ENCODE results near the gene TMEM120A. TPM values are rescaled to one million over a fixed set of nuclear protein-coding genes. Genes with fewer than 3 reads are reported as not detected.

The TMEM120A gene
- total and polyA plus RNA-seq, 9 donors = 44.4 to 170 (median 102) TPM

- Histone ChIP-seq H3K4me3 (no peak overlapping the region), H3K9me3 (no peaks in the 10 kb centered on the region), H3K4me1 (ENCODE audit: insufficient read depth) (peaks cover 55% of the 10 kb centered on the region), H3K27ac (peak overlapping the region; percentile 44 to 54), H3K36me3 (no peaks in the 10 kb centered on the region), H3K27me3 (no peaks in the 10 kb centered on the region)
- peak in 2 of 5 donors; percentile 36 to 51 for DNase-seq
- 87 to 93% (median 87%) methylated on average over 11 of the region's 11 CpGs for WGBS, 3 donors
- TF ChIP-seq CTCF (IDR thresholded peaks at IDR 0.05) = no peak
- TF ChIP-seq POLR2A (IDR thresholded peaks at IDR 0.05) = no peak
- TF ChIP-seq EP300 (IDR thresholded peaks at IDR 0.05) = no peak
- intact Hi-C loops (cut with DNase I) = no loop called here
Observed at GRCh38 chr7:75967055-75967454, 27.3 kb downstream of the TMEM120A start.

- TF ChIP-seq POLR2A (IDR thresholded peaks at IDR 0.05) (no peak), EP300 (IDR thresholded peaks at IDR 0.05) (peak; percentile 96)
- intact Hi-C loops (cut with DNase I) = no loop called here
- peak overlapping the region; percentile 44 to 54 for H3K27ac ChIP-seq
- peaks cover 53% of the 10 kb centered on the region for H3K4me1 ChIP-seq (ENCODE audit: insufficient read depth)
- H3K9me3 ChIP-seq = no peaks in the 10 kb centered on the region
- peak; percentile 50 to 78 (median 62) for DNase-seq
- H3K4me3 ChIP-seq = no peak overlapping the region
- no peaks in the 10 kb centered on the region for H3K36me3 ChIP-seq
- 10 to 32% (median 14%) methylated on average over 25 to 26 of the region's 26 CpGs for WGBS, 3 donors
- H3K27me3 ChIP-seq = no peaks in the 10 kb centered on the region
Observed at GRCh38 chr7:75966190-75966961, 28.0 kb downstream of the TMEM120A start.

GRCh38 chr7:75965617-75966016, 28.8 kb downstream of the TMEM120A start:
- H3K36me3 ChIP-seq = no peaks in the 10 kb centered on the region
- H3K9me3 ChIP-seq = no peaks in the 10 kb centered on the region
- TF ChIP-seq EP300 (IDR thresholded peaks at IDR 0.05) = no peak
- TF ChIP-seq CTCF (IDR thresholded peaks at IDR 0.05) = no peak
- TF ChIP-seq POLR2A (IDR thresholded peaks at IDR 0.05) = no peak
- WGBS, 3 donors = 50 to 56% (median 55%) methylated on average over 13 of the region's 13 CpGs
- no peak overlapping the region for H3K4me3 ChIP-seq
- H3K27me3 ChIP-seq = no peaks in the 10 kb centered on the region
- intact Hi-C loops (cut with DNase I) = no loop called here
- peak overlapping the region; percentile 39 to 54 for H3K27ac ChIP-seq
- no peak for DNase-seq
- peaks cover 53% of the 10 kb centered on the region for H3K4me1 ChIP-seq (ENCODE audit: insufficient read depth)

GRCh38 chr7:75963381-75963995, 30.9 kb downstream of the TMEM120A start:
- peak in 4 of 5 donors; percentile 25 to 55 (median 48) for DNase-seq
- 61 to 67% (median 65%) methylated on average over 9 of the region's 9 CpGs for WGBS, 3 donors
- Histone ChIP-seq H3K36me3 (no peaks in the 10 kb centered on the region), H3K27me3 (no peaks in the 10 kb centered on the region), H3K27ac (peak overlapping the region; percentile 15 to 59), H3K4me1 (ENCODE audit: insufficient read depth) (peaks cover 45% of the 10 kb centered on the region), H3K4me3 (no peak overlapping the region), H3K9me3 (no peaks in the 10 kb centered on the region)
- intact Hi-C loops (cut with DNase I) = loop anchor here in 1 of 4 donors (5.0 kb wide), 1 partner anchor 46 kb away; the partner anchor contains the start of gene POR
- TF ChIP-seq POLR2A (IDR thresholded peaks at IDR 0.05) (peak; percentile 16), CTCF (IDR thresholded peaks at IDR 0.05) (no peak), EP300 (IDR thresholded peaks at IDR 0.05) (no peak)

Data from ovary (tissue), 9 donors.